Measurements from ENCODE around the gene PCNX3.

DNA sequence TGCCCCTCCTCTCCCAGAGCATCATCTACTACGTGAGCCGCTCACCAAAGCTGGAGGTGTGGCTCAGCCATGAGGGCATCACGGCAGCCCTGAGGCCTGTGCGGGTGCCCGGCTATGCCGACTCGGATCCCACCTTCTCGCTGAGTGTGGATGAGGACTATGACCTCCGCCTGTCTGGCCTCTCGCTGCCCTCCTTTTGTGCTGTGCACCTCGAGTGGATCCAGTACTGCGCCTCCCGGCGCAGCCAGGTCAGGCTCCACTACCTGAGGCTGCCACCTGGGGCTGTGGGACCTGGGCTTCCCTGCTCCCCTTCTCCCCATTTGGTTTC lies 18.5 kb downstream of the PCNX3 start:
- TF ChIP-seq, protein P1, sequence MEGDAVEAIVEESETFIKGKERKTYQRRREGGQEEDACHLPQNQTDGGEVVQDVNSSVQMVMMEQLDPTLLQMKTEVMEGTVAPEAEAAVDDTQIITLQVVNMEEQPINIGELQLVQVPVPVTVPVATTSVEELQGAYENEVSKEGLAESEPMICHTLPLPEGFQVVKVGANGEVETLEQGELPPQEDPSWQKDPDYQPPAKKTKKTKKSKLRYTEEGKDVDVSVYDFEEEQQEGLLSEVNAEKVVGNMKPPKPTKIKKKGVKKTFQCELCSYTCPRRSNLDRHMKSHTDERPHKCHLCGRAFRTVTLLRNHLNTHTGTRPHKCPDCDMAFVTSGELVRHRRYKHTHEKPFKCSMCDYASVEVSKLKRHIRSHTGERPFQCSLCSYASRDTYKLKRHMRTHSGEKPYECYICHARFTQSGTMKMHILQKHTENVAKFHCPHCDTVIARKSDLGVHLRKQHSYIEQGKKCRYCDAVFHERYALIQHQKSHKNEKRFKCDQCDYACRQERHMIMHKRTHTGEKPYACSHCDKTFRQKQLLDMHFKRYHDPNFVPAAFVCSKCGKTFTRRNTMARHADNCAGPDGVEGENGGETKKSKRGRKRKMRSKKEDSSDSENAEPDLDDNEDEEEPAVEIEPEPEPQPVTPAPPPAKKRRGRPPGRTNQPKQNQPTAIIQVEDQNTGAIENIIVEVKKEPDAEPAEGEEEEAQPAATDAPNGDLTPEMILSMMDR (conservative IDR thresholded peaks at IDR 0.05; ENCODE audit: low read depth, low read length): no peak
- no peak for TF ChIP-seq SMC3 (IDR thresholded peaks at IDR 0.05; ENCODE audit: low read depth, low read length)
